GM12878 (cell line): ENCODE data around the gene CUL9. TPM values are rescaled to one million over a fixed set of nuclear protein-coding genes. Genes with fewer than 3 reads are reported as not detected.

Experiments
- CBX5 ChIP-seq: sonication (generic); IDR thresholded peaks from 2 replicates; pipeline ENCODE4 v1.6.1; 2016; ENCODE audit warnings: low read depth, moderate library complexity, mild to moderate bottlenecking, inconsistent platforms
- GABPA ChIP-seq: IDR thresholded peaks from 2 replicates; pipeline ENCODE4 v1.6.1; 2014; ENCODE audit warnings: antibody characterized with exemption, low read depth, mild to moderate bottlenecking, inconsistent platforms
- HDAC6 ChIP-seq: fragments of 200-600 bp; sonication (generic); IDR thresholded peaks from one replicate; pipeline ENCODE4 v1.8.0; 2017; ENCODE audit warnings: antibody characterized with exemption; ENCODE audit not compliant: unreplicated experiment
- HDGF ChIP-seq: fragments of 450-650 bp; IDR thresholded peaks from 2 replicates; pipeline ENCODE4 v1.6.1; 2016; ENCODE audit warnings: antibody characterized with exemption
- IRF4 ChIP-seq: IDR thresholded peaks from 2 replicates; pipeline ENCODE4 v1.6.1; 2011; ENCODE audit warnings: low read depth, low read length
- KAT2A ChIP-seq: conservative IDR thresholded peaks from 2 replicates; pipeline ENCODE4 v1.6.1; 2011; ENCODE audit warnings: low read depth, low read length; ENCODE audit not compliant: control insufficient read depth
- KLF5 ChIP-seq: fragments of 450-650 bp; IDR thresholded peaks from 2 replicates; pipeline ENCODE4 v1.6.1; 2014; ENCODE audit warnings: mild to moderate bottlenecking; ENCODE audit not compliant: partially characterized antibody
- MXI1 ChIP-seq: fragments of 150-350 bp; IDR thresholded peaks from 2 replicates; pipeline ENCODE4 v1.6.1; 2011; ENCODE audit warnings: low read depth, mild to moderate bottlenecking, inconsistent platforms, low read length, improper control_type of control experiment
- NFYB ChIP-seq: IDR thresholded peaks from 2 replicates; pipeline ENCODE4 v1.6.1; 2011; ENCODE audit warnings: low read depth, mild to moderate bottlenecking, low read length, improper control_type of control experiment, moderate library complexity; ENCODE audit not compliant: insufficient read depth
- NRF1 ChIP-seq: conservative IDR thresholded peaks from 2 replicates; pipeline ENCODE4 v1.6.1; 2011; ENCODE audit warnings: mild to moderate bottlenecking, low read depth, low read length, improper control_type of control experiment
- PAX8 ChIP-seq: fragments of 450-650 bp; IDR thresholded peaks from 2 replicates; pipeline ENCODE4 v1.6.1; 2017; ENCODE audit warnings: mild to moderate bottlenecking, moderate library complexity
- POLR2AphosphoS2 ChIP-seq: IDR thresholded peaks from 2 replicates; pipeline ENCODE4 v1.6.1; 2011; ENCODE audit warnings: low read depth, mild to moderate bottlenecking, low read length, improper control_type of control experiment, moderate library complexity
- RB1 ChIP-seq: fragments of 450-650 bp; formaldehyde crosslinking; IDR thresholded peaks from 2 replicates; pipeline ENCODE4 v1.6.1; 2017; ENCODE audit warnings: mild to moderate bottlenecking, borderline replicate concordance
- RBBP5 ChIP-seq: fragments of 200-600 bp; sonication (generic); conservative IDR thresholded peaks from 2 replicates; pipeline ENCODE4 v1.6.1; 2016
- SMARCA5 ChIP-seq: fragments of 450-650 bp; IDR thresholded peaks from 2 replicates; pipeline ENCODE4 v1.6.1; 2017; ENCODE audit warnings: mild to moderate bottlenecking
- SMC3 ChIP-seq: IDR thresholded peaks from 2 replicates; pipeline ENCODE4 v1.6.1; 2011; ENCODE audit warnings: low read length, improper control_type of control experiment, borderline replicate concordance
- SPI1 ChIP-seq: IDR thresholded peaks from 2 replicates; pipeline ENCODE4 v1.6.1; 2011; ENCODE audit warnings: low read depth, mild to moderate bottlenecking, low read length, moderate library complexity, borderline replicate concordance; ENCODE audit not compliant: insufficient read depth
- SUPT20H ChIP-seq: IDR thresholded peaks from 2 replicates; pipeline ENCODE4 v1.6.1; 2011; ENCODE audit warnings: low read depth, mild to moderate bottlenecking, low read length, moderate library complexity, borderline replicate concordance; ENCODE audit not compliant: control insufficient read depth
- TCF3 ChIP-seq: IDR thresholded peaks from 2 replicates; pipeline ENCODE4 v1.6.1; 2012; ENCODE audit warnings: low read depth, mild to moderate bottlenecking, low read length, borderline replicate concordance; ENCODE audit not compliant: insufficient read depth
- ZBTB11 ChIP-seq: fragments of 450-650 bp; formaldehyde crosslinking; IDR thresholded peaks from 2 replicates; pipeline ENCODE4 v1.5.0; 2022; ENCODE audit warnings: mild to moderate bottlenecking, missing genetic modification characterization
- ZBTB4 ChIP-seq: fragments of 450-650 bp; formaldehyde crosslinking; IDR thresholded peaks from 2 replicates; pipeline ENCODE4 v1.4.0; 2022; ENCODE audit warnings: mild to moderate bottlenecking, moderate library complexity
- ZNF622 ChIP-seq: fragments of 450-650 bp; IDR thresholded peaks from 2 replicates; pipeline ENCODE4 v1.6.1; 2017; ENCODE audit warnings: mild to moderate bottlenecking, inconsistent platforms
- polyA plus RNA-seq, 11 experiments: library from polyadenylated mRNA; depleted of rRNA in 4 of 11; unstranded in 6 of 11; stranded (reverse) in 5 of 11; fragments of >200 nt; fragmentation: Nextera tagmentation in 4 of 11; fragmentation: Illumina TruSeq in 1 of 11; extraction: Ambion mirVana in 4 of 11; extraction: Trizol in 1 of 11; gene quantifications; 1 replicate in 1 of 11; 2 replicates in 10 of 11; pipeline versions ENCODE4 v1.2.1 to v1.2.3, GENCODE V29; 2011 to 2016; ENCODE audit warnings: inconsistent platforms in 2 of 11, missing spikeins in 2 of 11, low read depth in 1 of 11
- total RNA-seq, 4 experiments: library from RNA; depleted of rRNA in 3 of 4; stranded (reverse); fragments of >200 nt in 3 of 4; fragmentation: Illumina TruSeq in 1 of 4; extraction: Trizol in 1 of 4; gene quantifications; 2 replicates each; pipeline versions ENCODE4 v1.2.1 to v1.2.3, GENCODE V29; 2013 to 2021
- TF ChIP-seq, protein P1 (sequence below): fragments of 450-650 bp; IDR thresholded peaks from 2 replicates; pipeline ENCODE4 v1.6.1; 2017; ENCODE audit warnings: borderline replicate concordance

The CUL9 gene
- total and polyA plus RNA-seq, 10 of the 15 experiments (the other 5 are each of a cell fraction or from before 2014, with no cell fraction given) = 1.2 to 48.3 (median 17.2) TPM

- TF ChIP-seq HDAC6 = no peak
- no peak for TF ChIP-seq PAX8
- 0 out of 2 replicates have a peak, but pooled peaks have one; percentile 12 for TF ChIP-seq SMC3
- no peak for TF ChIP-seq KLF5
- no peak for TF ChIP-seq ZBTB4 (CRISPR knock-in tag)
- no peak for TF ChIP-seq CBX5
- no peak for TF ChIP-seq KAT2A
- 0 out of 2 replicates have a peak, but pooled peaks have one; percentile 62 for TF ChIP-seq GABPA
- 0 out of 2 replicates have a peak, but pooled peaks have one; percentile 4 for TF ChIP-seq IRF4
- no peak for TF ChIP-seq RB1
- TF ChIP-seq MXI1 = peak; percentile 51
- peak; percentile 31; the same call in 1 of the 2 replicates for TF ChIP-seq SMARCA5
- TF ChIP-seq SUPT20H = no peak
- TF ChIP-seq, protein P1, sequence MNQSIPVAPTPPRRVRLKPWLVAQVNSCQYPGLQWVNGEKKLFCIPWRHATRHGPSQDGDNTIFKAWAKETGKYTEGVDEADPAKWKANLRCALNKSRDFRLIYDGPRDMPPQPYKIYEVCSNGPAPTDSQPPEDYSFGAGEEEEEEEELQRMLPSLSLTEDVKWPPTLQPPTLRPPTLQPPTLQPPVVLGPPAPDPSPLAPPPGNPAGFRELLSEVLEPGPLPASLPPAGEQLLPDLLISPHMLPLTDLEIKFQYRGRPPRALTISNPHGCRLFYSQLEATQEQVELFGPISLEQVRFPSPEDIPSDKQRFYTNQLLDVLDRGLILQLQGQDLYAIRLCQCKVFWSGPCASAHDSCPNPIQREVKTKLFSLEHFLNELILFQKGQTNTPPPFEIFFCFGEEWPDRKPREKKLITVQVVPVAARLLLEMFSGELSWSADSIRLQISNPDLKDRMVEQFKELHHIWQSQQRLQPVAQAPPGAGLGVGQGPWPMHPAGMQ = no peak
- TF ChIP-seq ZBTB11 (CRISPR knock-in tag) = no peak
- TF ChIP-seq ZNF622 = no peak
- TF ChIP-seq RBBP5 = no peak
- TF ChIP-seq POLR2AphosphoS2 = no peak
- no peak for TF ChIP-seq NRF1
- TF ChIP-seq SPI1 = no peak
- no peak for TF ChIP-seq TCF3
- no peak for TF ChIP-seq NFYB
- TF ChIP-seq HDGF = peak; percentile 91
Observed at GRCh38 chr6:43247114-43247999, 65.4 kb downstream of the CUL9 start (continued).
